ENCODE data around the gene MED4.
"Not testable (repeated sequence)": the region's sequence is repeated elsewhere in the genome, so short reads cannot be mapped to it uniquely, and the experiment has no call there.

Gene MED4

GRCh38 chr13:48094404-48094780 is 512 bp downstream of the MED4 start:
- peak; percentile 34 for DNase-seq (ENCODE audit: low read depth, low spot score)

- DNase-seq (ENCODE audit: low read depth, low spot score) = no peak
These were observed 1.3 kb downstream of the MED4 start for GRCh38 chr13:48093588-48093987.

DNA sequence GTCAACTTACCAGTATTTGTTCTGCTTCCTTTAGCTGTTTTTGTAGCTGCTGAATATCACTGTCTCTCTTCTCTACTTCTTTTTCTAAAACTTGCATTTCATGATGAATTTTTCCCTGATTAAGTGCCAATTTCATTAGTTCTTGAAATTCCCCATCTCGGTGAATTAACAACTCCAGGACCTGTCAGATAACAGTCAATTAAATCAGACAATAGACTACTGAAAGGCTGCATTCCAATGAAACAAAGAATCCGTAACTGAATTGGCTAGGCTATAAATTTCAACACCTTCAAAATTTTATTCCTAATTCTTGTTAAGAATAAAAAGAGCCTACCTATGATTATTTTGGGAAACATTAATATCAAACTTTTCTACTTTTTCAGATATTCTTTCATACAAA is 8.6 kb downstream of the MED4 start:
- DNase-seq (ENCODE audit: low read depth, low spot score) = no peak

DNA sequence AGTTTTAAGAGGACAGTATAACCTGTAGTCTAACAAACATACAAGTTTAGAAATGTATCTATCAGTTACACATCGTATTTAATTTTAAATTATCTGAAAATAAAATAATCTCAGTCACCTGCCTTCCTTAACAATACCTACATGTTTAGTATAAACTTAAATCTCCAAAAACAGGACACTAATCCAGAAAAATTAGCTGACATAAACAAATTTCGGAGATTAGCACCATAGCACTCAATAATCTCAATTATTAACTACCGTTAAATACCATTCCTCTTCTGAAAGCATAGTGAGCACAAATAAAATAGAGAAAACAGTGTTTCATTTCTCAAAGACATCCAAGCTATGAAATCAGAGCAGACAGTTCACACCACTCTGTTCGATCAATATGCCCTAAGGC is 13.2 kb downstream of the MED4 start:
- DNase-seq (ENCODE audit: low read depth, low spot score) = no peak

DNA sequence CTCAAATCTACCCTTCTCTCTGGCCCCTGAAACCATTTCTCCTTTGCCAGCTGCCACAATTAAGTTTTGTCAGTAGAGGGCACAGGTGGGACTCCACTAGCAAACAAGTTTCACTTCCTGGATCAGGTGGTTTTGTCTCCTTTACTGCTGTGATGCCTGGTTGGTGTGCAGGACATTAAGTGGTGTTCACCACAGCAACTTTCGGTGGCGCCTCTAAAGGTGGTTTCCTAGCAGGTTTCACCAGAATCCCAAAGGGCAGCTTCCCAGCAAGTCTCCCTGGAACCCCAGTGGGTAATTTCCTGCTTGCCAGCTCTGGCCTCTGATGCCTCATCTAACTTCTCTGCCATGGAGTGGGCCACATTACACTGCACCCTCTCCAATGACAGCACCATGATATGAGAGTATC is 16.6 kb downstream of the MED4 start:
- no peak for DNase-seq (ENCODE audit: low read depth, low spot score)

- no peak for DNase-seq (ENCODE audit: low read depth, low spot score)
These were observed 20.9 kb downstream of the MED4 start for GRCh38 chr13:48074006-48074405.

GRCh38 chr13:48072787-48073186 is 22.1 kb downstream of the MED4 start:
- DNase-seq (ENCODE audit: low read depth, low spot score) = no peak

GRCh38 chr13:48072304-48072703 is 22.6 kb downstream of the MED4 start:
- no peak for DNase-seq (ENCODE audit: low read depth, low spot score)

DNA sequence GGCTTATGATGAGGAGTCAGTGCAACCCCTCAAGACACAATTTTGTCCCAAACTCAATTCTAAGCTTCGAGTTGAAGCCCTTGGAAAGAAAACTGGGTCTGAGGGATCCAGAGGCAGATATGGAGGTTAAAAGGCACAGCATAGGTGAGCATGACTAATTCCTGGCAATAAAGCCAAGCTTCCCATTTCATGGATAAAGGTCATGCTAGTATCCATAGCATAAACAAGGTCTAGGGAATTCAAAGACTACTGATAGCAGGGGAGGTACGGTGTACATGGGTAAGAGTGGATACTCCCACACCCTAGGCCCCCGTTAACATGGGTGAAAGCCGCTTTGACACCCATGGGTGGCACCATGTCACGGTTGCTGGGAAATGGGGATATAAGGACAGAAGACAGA is 24.0 kb downstream of the MED4 start:
- DNase-seq (ENCODE audit: low read depth, low spot score) = no peak

DNA sequence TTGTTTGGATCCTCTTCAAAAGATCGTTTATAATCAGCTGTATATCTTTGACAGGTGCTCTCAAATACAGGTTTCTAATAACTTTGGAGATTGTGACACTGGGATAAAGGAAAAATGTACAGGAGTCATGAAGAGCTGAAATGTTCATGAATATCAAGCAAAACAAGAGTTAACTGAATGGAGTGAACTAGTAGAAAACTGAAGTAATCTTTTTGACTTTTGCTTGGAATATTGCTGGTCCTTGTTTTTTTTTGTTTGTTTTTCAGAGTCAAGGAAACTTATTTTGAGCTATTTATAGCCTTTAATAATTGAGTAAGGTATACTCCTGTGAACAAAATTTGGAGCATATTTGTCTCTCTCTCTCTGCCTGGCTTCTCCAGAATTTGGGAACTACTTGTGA is 25.3 kb downstream of the MED4 start:
- no peak for DNase-seq (ENCODE audit: low read depth, low spot score)

DNA sequence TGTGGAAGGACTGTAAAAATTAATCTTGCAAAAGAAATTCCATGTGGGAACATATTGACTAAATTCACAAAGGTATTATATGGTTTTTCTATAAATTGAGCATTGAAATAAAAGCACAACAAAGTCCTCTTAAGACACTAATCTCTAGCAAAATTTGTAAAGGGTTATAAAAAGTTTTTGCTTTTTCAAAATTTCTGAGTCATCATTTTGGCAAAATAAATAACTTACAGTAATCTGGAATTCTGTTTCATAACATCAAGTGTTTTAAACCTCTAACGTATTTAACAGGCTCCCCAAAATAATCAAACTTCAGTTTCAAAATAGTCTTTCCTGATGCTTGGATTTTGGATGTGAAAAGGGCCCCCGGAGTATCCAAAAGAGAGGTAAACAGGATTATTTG is 26.0 kb downstream of the MED4 start:
- no peak for DNase-seq (ENCODE audit: low read depth, low spot score)

DNA sequence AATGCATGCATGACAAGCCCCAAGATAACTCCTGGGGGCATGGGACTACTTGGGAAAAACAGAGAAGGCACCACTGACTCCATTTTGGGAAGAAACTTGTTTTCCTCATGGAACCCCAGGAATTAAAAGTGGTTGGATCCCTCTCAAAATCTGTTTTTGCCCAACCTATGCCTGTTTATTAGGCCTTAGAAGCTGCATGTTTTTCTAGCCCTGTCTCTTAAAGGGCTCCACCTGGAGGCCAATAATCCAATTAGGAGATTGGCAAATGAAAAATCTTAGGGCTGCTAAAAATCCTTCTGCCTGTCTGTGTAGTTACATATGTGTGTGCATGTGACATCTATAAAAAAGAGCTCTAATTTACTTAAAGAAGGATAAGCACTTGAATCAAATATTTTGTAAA is 26.9 kb downstream of the MED4 start:
- DNase-seq (ENCODE audit: low read depth, low spot score) = no peak

DNA sequence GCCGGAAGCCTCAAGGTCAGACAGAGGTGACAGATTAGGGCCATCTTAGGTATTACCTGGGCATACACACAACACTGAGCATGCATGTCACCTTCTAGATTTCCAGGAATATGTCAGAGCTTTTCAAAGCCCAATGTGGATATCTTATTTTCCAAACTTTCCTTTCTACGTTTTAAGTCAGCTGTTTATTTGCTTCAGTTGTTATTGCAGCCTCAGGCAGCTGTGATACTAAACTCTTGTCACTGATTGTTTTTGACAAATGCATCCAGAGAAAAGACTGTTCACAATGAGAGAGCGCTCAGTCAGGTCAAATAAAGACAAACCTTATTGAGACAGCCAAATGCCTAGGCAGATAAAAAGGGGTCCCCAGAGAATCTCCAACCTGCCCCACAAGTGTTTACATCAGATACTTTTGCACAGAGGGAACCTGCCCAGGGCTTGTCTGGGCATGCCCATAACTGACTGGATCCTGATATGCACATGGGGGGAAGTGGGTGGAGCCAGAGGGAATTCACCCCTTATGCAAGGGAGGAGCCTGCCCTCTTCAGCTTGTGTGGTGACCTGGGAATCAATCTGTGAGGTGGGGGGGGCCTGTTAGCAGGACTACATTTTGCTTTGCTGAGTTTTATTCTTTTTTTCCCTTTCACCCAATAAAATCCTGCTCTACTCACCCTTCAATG is 28.5 kb downstream of the MED4 start:
- no peak for DNase-seq (ENCODE audit: low read depth, low spot score)

DNA sequence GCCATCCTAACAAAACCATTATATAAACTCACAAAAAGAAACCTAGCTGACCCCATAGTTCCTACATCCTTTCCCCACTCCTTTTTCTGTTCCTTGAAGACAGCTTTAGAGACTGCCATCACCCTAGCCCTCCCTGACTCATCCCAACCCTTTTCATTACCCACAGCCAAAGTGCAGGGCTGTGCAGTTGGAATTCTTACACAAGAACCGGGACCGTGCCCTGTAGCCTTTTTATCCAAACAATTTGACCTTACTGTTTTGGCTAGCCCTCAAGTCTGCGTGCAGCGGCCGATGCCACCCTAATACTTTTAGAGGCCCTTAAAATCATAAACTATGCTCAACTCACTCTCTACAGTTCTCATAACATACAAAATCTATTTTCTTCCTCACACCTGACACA is 35.0 kb downstream of the MED4 start:
- not testable (repeated sequence) for DNase-seq (ENCODE audit: low read depth, low spot score)

DNA sequence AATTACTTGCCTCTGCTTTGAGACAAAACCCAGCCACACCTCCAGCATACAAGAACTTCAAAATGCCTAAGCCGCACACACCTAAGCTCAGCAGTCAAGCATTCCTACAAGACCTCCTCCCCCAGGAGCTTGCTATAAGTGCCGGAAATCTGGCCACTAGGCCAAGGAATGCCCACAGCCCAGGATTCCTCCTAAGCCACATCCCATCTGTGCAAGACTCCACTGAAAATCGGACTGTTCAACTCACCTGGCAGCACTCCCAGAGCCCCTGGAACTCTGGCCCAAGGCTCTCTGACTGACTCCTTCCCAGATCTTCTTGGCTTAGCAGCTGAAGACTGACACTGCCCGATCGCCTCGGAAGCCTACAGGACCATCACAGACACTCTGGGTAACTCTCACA is 36.4 kb downstream of the MED4 start:
- not testable (repeated sequence) for DNase-seq (ENCODE audit: low read depth, low spot score)

DNA sequence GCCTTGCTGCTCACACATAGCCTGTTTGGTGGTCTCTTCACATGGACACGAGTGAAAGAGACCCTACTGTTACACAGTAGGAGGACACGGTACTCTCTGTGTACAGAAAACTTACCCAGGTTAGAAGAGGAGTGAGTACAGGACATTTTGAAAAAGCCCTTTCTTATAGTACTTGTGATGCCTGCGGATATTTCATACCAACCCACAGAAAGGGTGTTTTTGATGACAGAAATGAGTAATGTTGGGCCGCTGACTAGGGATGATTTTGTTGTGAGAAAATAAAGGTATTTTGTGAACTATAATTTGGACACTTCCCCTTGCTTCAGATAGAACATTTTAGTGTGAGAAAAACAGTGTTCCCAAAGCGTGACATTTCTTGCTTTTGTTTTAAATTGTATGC is 39.2 kb downstream of the MED4 start:
- DNase-seq (ENCODE audit: low read depth, low spot score) = no peak

- no peak for DNase-seq (ENCODE audit: low read depth, low spot score)
These were observed 40.3 kb downstream of the MED4 start for GRCh38 chr13:48054601-48055000.

DNA sequence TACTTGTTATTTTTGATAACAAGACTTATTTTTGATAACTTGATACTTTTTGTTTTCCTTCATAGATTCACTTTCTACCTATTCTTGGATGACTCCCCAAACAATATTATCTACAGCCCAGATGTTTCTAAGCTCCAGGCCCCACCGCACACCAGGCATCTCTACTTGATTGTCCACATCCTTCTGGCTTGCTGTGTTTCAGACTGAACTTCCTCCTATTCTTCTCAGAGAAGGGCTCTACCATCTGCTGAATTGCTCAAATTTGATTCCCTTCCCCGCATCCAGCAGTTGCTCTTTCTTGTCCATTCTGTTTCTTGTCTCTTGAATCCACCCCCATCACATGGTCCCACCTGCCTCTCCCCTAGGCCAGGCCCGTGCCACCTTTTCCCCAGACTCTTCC is 44.4 kb downstream of the MED4 start:
- no peak for DNase-seq (ENCODE audit: low read depth, low spot score)

- no peak for DNase-seq (ENCODE audit: low read depth, low spot score)
These were observed 51.0 kb downstream of the MED4 start for GRCh38 chr13:48043789-48044503.

GRCh38 chr13:48042894-48043293 is 52.0 kb downstream of the MED4 start:
- DNase-seq (ENCODE audit: low read depth, low spot score) = no peak

GRCh38 chr13:48040896-48041295 is 54.0 kb downstream of the MED4 start:
- no peak for DNase-seq (ENCODE audit: low read depth, low spot score)

GRCh38 chr13:48040049-48040448 is 54.9 kb downstream of the MED4 start:
- DNase-seq (ENCODE audit: low read depth, low spot score) = no peak

DNA sequence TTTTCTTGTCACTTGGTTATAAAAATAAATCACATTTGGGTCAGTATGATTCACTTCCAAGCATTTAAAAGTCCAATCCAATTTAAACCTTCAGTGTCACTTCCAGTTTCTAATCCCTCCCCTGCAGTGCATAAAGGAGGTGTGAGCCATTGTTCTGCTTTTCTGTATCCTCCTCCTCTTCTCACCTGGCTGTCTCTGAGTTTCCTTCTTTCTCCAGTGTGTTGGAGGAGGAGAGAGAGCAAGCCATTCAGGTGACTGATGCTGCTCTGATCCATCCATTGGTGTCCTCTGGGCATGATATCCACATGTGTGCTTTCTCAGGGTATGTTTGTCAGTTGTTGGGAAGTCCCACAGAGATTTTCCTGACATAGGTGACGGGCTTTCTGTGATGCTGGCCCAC is 56.1 kb downstream of the MED4 start:
- peak; percentile 26 for DNase-seq (ENCODE audit: low read depth, low spot score)
